HepG2 (cell line): Measurements from ENCODE around the gene TTLL4. TPM values are rescaled to one million over a fixed set of nuclear protein-coding genes. Genes with fewer than 3 reads are reported as not detected.

Experiments
- ESRRA ChIP-seq: sonication (generic); formaldehyde crosslinking; IDR thresholded peaks from 2 replicates; pipeline ENCODE4 v1.5.1; 2020; ENCODE audit warnings: mild to moderate bottlenecking, low read depth, missing genetic modification reagents
- HMGXB3 ChIP-seq: sonication (generic); formaldehyde crosslinking; IDR thresholded peaks from 2 replicates; pipeline ENCODE4 v1.4.0; 2020; ENCODE audit warnings: missing genetic modification reagents, borderline replicate concordance
- HNRNPL ChIP-seq: fragments of 200-400 bp; formaldehyde crosslinking; IDR thresholded peaks from 2 replicates; pipeline ENCODE4 v1.6.1; 2017; ENCODE audit warnings: mild to moderate bottlenecking, low read depth, low read length
- HNRNPLL ChIP-seq: fragments of 200-400 bp; formaldehyde crosslinking; IDR thresholded peaks from 2 replicates; pipeline ENCODE4 v1.6.1; 2017; ENCODE audit warnings: mild to moderate bottlenecking, low read depth, low read length; ENCODE audit not compliant: poor library complexity, severe bottlenecking
- IRX3 ChIP-seq: sonication (generic); formaldehyde crosslinking; IDR thresholded peaks from 2 replicates; pipeline ENCODE4 v1.8.1; 2023; ENCODE audit warnings: mild to moderate bottlenecking, low read depth, missing genetic modification reagents, borderline replicate concordance
- NFIC ChIP-seq: IDR thresholded peaks from 2 replicates; pipeline ENCODE4 v1.6.1; 2012; ENCODE audit warnings: mild to moderate bottlenecking, low read length, inconsistent platforms
- NR0B2 ChIP-seq: sonication (generic); formaldehyde crosslinking; IDR thresholded peaks from 2 replicates; pipeline ENCODE4 v1.4.0; 2020; ENCODE audit warnings: mild to moderate bottlenecking, missing genetic modification reagents
- PRDM15 ChIP-seq: sonication (generic); formaldehyde crosslinking; IDR thresholded peaks from 2 replicates; pipeline ENCODE4 v1.4.0; 2020; ENCODE audit warnings: missing genetic modification reagents
- RERE ChIP-seq: IDR thresholded peaks from 2 replicates; pipeline ENCODE4 v1.6.1; 2016; ENCODE audit warnings: low read depth, missing genetic modification reagents, missing compliant biosample characterization
- TBP ChIP-seq: sonication (generic); formaldehyde crosslinking; IDR thresholded peaks from 2 replicates; pipeline ENCODE4 v1.5.0; 2020; ENCODE audit warnings: missing genetic modification reagents
- ZNF589 ChIP-seq: sonication (generic); formaldehyde crosslinking; conservative IDR thresholded peaks from 2 replicates; pipeline ENCODE4 v1.8.0; 2022; ENCODE audit warnings: mild to moderate bottlenecking, moderate library complexity, missing genetic modification reagents
- ZNF605 ChIP-seq: sonication (generic); formaldehyde crosslinking; IDR thresholded peaks from 2 replicates; pipeline ENCODE4 v1.8.0; 2022; ENCODE audit warnings: mild to moderate bottlenecking, missing genetic modification reagents
- ZNF629 ChIP-seq: sonication (generic); formaldehyde crosslinking; conservative IDR thresholded peaks from 2 replicates; pipeline ENCODE4 v1.5.0; 2020; ENCODE audit warnings: missing genetic modification reagents
- ZNF709 ChIP-seq: sonication (generic); formaldehyde crosslinking; IDR thresholded peaks from 2 replicates; pipeline ENCODE4 v1.5.0; 2020; ENCODE audit warnings: mild to moderate bottlenecking, missing genetic modification reagents
- polyA plus RNA-seq, 8 experiments: library from polyadenylated mRNA; depleted of rRNA in 3 of 8; stranded (reverse) in 7 of 8; unstranded in 1 of 8; fragments of >200 nt; fragmentation: Illumina TruSeq in 4 of 8; extraction: Trizol in 4 of 8; gene quantifications; 2 replicates each; pipeline versions ENCODE4 v1.2.1 to v1.2.3, GENCODE V29; 2011 to 2016; ENCODE audit warnings: low read depth in 4 of 8, missing spikeins in 1 of 8, mixed read lengths in 1 of 8; ENCODE audit not compliant: insufficient read depth in 1 of 8
- total RNA-seq, 5 experiments: library from RNA; depleted of rRNA; stranded (reverse); fragments of >200 nt; fragmentation: Illumina TruSeq; extraction: Trizol; gene quantifications; 2 replicates each; pipeline ENCODE4 v1.2.3, GENCODE V29; 2016; ENCODE audit warnings: low read depth in 1 of 5

TTLL4 gene
- total and polyA plus RNA-seq, 2 of the 13 experiments (the other 11 are each of a cell fraction or from before 2014, with no cell fraction given) = 77.5 to 84.6 TPM

- no peak for TF ChIP-seq HMGXB3 (CRISPR knock-in tag)
- TF ChIP-seq ZNF709 = no peak
- no peak for TF ChIP-seq ZNF589 (CRISPR knock-in tag)
- no peak; the same call in 1 of the 2 replicates for TF ChIP-seq ZNF605 (CRISPR knock-in tag)
- TF ChIP-seq HNRNPLL = no peak
- TF ChIP-seq RERE = no peak
- 0 out of 2 replicates have a peak, but pooled peaks have one; percentile 19 for TF ChIP-seq ESRRA (CRISPR knock-in tag)
- no peak for TF ChIP-seq IRX3 (CRISPR knock-in tag)
- no peak for TF ChIP-seq NR0B2
- no peak for TF ChIP-seq HNRNPL
- TF ChIP-seq ZNF629 = no peak
- TF ChIP-seq TBP (CRISPR knock-in tag) = no peak
- no peak for TF ChIP-seq NFIC
- no peak for TF ChIP-seq PRDM15 (CRISPR knock-in tag)
Measured at GRCh38 chr2:218756599-218757377, 46.2 kb downstream of the TTLL4 start (continued).
